AG08396 (cell line): ENCODE data around the gene SH3BP5L.

Experiments
- DNase-seq: peaks from one replicate; pipeline ENCODE4 v3.0.0; 2012; ENCODE audit warnings: low spot score, mixed read lengths

SH3BP5L gene

GRCh38 chr1:248776991-248777390 is 48.7 kb downstream of the SH3BP5L start:
- no peak for DNase-seq

GRCh38 chr1:248775441-248775840 is 50.3 kb downstream of the SH3BP5L start:
- DNase-seq: no peak
